HL-60 (cell line): Measurements from ENCODE around the gene TCEANC2.

Experiments used
- DNase-seq, 2 experiments: peaks; one replicate each; pipeline ENCODE4 v3.0.0-alpha.2; 2010 to 2020; ENCODE audit warnings: low read depth in 1 of 2, low spot score in 1 of 2
- H3K27ac ChIP-seq: fragments of 250-450 bp; sonication (Bioruptor Pico); replicated peaks from 2 replicates; pipeline ENCODE4 v1.5.1; 2020; ENCODE audit warnings: mild to moderate bottlenecking, moderate library complexity
- H3K27me3 ChIP-seq: fragments of 250-450 bp; sonication (Bioruptor Pico); 2 replicates; pipeline ENCODE4 v1.5.1; 2021; ENCODE audit warnings: mild to moderate bottlenecking, moderate library complexity; ENCODE audit not compliant: insufficient read depth, poor library complexity, severe bottlenecking
- H3K4me3 ChIP-seq: replicated peaks from 2 replicates; pipeline ENCODE4 v1.5.1; 2011; ENCODE audit warnings: mild to moderate bottlenecking, control low read depth, low read length; ENCODE audit not compliant: insufficient read depth
- GABPA ChIP-seq: IDR thresholded peaks from 2 replicates; pipeline ENCODE4 v1.6.1; 2012; ENCODE audit warnings: low read depth
- POLR2AphosphoS5 ChIP-seq: IDR thresholded peaks from 2 replicates; pipeline ENCODE4 v1.6.1; 2012; ENCODE audit warnings: low read depth
- SPI1 ChIP-seq: IDR thresholded peaks from 2 replicates; pipeline ENCODE4 v1.6.1; 2012; ENCODE audit warnings: low read depth, mild to moderate bottlenecking, borderline replicate concordance
- TF ChIP-seq, protein P1 (sequence below): IDR thresholded peaks from 2 replicates; pipeline ENCODE4 v1.6.1; 2012; ENCODE audit warnings: low read depth; ENCODE audit not compliant: insufficient replicate concordance
- TF ChIP-seq, protein P2 (sequence below): IDR thresholded peaks from one replicate; pipeline ENCODE4 v1.5.1; 2011; ENCODE audit warnings: low read length, control low read depth, inconsistent platforms; ENCODE audit not compliant: insufficient read depth

Gene TCEANC2

DNA sequence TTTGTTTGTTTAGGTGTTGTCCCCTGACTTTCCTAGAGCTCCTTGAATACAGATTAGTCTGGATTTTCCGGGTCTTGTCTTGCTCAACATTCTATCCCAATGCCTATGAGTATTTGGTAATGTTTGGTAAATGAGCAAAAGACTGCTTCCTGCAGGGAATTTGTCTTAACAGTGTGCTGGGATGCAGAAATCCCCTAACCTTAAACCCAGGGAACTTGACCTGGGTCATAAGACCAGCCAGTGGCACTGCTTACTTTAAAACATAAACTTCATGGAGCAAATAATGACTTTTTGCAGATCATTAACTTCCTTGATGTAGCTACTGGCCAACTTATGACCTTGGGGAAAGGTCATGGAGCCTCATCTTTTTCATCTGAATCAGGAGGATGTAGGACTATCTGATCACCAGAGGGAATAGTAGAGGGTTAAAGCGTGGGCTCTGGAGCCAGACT, 27.2 kb downstream of the TCEANC2 start:
- TF ChIP-seq, protein P1, sequence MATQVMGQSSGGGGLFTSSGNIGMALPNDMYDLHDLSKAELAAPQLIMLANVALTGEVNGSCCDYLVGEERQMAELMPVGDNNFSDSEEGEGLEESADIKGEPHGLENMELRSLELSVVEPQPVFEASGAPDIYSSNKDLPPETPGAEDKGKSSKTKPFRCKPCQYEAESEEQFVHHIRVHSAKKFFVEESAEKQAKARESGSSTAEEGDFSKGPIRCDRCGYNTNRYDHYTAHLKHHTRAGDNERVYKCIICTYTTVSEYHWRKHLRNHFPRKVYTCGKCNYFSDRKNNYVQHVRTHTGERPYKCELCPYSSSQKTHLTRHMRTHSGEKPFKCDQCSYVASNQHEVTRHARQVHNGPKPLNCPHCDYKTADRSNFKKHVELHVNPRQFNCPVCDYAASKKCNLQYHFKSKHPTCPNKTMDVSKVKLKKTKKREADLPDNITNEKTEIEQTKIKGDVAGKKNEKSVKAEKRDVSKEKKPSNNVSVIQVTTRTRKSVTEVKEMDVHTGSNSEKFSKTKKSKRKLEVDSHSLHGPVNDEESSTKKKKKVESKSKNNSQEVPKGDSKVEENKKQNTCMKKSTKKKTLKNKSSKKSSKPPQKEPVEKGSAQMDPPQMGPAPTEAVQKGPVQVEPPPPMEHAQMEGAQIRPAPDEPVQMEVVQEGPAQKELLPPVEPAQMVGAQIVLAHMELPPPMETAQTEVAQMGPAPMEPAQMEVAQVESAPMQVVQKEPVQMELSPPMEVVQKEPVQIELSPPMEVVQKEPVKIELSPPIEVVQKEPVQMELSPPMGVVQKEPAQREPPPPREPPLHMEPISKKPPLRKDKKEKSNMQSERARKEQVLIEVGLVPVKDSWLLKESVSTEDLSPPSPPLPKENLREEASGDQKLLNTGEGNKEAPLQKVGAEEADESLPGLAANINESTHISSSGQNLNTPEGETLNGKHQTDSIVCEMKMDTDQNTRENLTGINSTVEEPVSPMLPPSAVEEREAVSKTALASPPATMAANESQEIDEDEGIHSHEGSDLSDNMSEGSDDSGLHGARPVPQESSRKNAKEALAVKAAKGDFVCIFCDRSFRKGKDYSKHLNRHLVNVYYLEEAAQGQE: no peak
- no peak for TF ChIP-seq SPI1
- TF ChIP-seq POLR2AphosphoS5: no peak
- TF ChIP-seq, protein P2, sequence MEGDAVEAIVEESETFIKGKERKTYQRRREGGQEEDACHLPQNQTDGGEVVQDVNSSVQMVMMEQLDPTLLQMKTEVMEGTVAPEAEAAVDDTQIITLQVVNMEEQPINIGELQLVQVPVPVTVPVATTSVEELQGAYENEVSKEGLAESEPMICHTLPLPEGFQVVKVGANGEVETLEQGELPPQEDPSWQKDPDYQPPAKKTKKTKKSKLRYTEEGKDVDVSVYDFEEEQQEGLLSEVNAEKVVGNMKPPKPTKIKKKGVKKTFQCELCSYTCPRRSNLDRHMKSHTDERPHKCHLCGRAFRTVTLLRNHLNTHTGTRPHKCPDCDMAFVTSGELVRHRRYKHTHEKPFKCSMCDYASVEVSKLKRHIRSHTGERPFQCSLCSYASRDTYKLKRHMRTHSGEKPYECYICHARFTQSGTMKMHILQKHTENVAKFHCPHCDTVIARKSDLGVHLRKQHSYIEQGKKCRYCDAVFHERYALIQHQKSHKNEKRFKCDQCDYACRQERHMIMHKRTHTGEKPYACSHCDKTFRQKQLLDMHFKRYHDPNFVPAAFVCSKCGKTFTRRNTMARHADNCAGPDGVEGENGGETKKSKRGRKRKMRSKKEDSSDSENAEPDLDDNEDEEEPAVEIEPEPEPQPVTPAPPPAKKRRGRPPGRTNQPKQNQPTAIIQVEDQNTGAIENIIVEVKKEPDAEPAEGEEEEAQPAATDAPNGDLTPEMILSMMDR: no peak
- no peak for TF ChIP-seq GABPA

DNA sequence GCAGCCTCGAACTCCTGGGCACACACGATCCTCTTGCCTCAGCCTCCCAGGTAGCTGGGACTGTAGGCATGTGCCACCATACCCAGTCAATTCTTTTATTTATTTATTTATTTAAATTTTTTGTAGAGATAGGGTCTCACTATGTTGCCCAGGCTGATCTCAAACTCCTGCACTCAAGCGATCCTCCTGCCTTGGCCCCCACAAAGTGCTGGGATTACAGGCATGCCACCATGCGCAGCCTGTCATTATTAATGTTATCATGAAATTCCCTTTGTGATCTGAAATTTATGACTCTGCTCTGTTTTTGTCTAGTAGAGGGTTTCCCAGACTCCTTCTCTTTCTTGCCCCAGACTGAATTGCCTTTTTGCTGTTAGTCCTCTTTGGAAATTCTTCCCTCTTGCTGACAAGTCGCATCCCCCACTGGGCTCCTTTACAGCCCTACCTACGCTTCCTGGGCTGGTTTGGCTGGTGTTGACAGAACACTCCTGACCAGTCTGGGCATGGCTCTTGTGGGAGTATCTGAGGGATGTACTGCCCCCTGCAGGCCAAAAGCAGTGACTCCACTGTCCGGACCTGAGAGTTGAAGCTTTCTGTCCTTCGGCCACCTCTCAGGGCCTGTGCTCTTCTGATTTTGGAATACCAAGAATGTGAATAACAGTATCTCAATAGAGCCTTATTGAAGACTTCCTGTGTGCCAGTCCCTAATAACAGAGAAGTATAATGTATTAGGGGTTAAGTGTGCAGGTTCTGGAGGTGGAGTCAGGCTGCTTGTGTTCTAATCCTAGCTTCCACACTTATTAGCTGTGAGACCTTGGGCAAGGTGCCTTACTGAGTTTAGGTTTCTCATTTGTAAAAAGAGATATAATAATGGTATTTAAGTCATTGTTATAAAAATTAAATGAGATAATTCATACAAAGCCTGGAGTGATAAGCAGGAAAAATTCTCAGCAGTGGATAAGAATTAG, 28.2 kb downstream of the TCEANC2 start:
- peak; percentile 40 to 67 for DNase-seq
- Histone ChIP-seq H3K4me3 (no peak overlapping the region), H3K27ac (no peak overlapping the region), H3K27me3 (no peaks in the 10 kb centered on the region)
- TF ChIP-seq POLR2AphosphoS5: no peak
- TF ChIP-seq, protein P2: peak; percentile 83

More for the DNA sequence above, 27.2 kb downstream of the TCEANC2 start:
- Histone ChIP-seq H3K27me3 (no peaks in the 10 kb centered on the region), H3K27ac (no peak overlapping the region), H3K4me3 (no peak overlapping the region)
- DNase-seq: no peak

DNA sequence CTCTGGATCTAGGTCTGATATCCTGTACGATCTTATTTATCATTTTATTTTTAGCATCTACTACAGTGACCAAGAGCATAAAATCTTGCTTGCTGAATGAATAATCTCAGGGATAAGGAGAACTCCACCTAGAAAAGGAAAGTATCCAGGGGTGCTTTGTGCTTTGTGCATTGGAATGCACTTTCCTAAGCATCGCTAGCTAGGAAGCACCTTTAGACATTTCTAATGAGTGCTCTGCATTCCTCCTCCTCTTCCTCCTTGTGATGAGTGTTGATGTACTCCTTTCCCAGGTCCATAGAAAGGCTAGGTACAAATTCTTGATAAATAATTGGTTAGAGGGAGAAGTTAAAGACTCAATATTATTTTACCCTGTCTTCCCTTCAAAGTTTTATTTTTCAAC, 31.4 kb downstream of the TCEANC2 start:
- DNase-seq: no peak
- H3K27me3 ChIP-seq: no peaks in the 10 kb centered on the region
- TF ChIP-seq GABPA: no peak
- TF ChIP-seq, protein P1: no peak
- TF ChIP-seq, protein P2: no peak
- TF ChIP-seq SPI1: no peak
- TF ChIP-seq POLR2AphosphoS5: no peak
- no peak overlapping the region for H3K27ac ChIP-seq
- no peak overlapping the region for H3K4me3 ChIP-seq
